GM12874 (cell line): ENCODE measurements around the gene SCART1.
A peak's percentile ranks its signal among the peaks of the same experiment; 100 is the strongest.

Experiments used
- TF ChIP-seq, protein P1 (sequence below): IDR thresholded peaks from 2 replicates; pipeline ENCODE4 v1.5.1; 2011; ENCODE audit warnings: low read depth, mild to moderate bottlenecking, control low read depth, low read length, moderate library complexity; ENCODE audit not compliant: insufficient read depth

Gene SCART1

GRCh38 chr10:133484818-133485217 is 31.1 kb downstream of the SCART1 start:
- TF ChIP-seq, protein P1, sequence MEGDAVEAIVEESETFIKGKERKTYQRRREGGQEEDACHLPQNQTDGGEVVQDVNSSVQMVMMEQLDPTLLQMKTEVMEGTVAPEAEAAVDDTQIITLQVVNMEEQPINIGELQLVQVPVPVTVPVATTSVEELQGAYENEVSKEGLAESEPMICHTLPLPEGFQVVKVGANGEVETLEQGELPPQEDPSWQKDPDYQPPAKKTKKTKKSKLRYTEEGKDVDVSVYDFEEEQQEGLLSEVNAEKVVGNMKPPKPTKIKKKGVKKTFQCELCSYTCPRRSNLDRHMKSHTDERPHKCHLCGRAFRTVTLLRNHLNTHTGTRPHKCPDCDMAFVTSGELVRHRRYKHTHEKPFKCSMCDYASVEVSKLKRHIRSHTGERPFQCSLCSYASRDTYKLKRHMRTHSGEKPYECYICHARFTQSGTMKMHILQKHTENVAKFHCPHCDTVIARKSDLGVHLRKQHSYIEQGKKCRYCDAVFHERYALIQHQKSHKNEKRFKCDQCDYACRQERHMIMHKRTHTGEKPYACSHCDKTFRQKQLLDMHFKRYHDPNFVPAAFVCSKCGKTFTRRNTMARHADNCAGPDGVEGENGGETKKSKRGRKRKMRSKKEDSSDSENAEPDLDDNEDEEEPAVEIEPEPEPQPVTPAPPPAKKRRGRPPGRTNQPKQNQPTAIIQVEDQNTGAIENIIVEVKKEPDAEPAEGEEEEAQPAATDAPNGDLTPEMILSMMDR = no peak

GRCh38 chr10:133487085-133487484 is 33.3 kb downstream of the SCART1 start:
- TF ChIP-seq, protein P1 = no peak

- TF ChIP-seq, protein P1 = no peak
Measured at GRCh38 chr10:133488354-133488753, 34.6 kb downstream of the SCART1 start.

DNA sequence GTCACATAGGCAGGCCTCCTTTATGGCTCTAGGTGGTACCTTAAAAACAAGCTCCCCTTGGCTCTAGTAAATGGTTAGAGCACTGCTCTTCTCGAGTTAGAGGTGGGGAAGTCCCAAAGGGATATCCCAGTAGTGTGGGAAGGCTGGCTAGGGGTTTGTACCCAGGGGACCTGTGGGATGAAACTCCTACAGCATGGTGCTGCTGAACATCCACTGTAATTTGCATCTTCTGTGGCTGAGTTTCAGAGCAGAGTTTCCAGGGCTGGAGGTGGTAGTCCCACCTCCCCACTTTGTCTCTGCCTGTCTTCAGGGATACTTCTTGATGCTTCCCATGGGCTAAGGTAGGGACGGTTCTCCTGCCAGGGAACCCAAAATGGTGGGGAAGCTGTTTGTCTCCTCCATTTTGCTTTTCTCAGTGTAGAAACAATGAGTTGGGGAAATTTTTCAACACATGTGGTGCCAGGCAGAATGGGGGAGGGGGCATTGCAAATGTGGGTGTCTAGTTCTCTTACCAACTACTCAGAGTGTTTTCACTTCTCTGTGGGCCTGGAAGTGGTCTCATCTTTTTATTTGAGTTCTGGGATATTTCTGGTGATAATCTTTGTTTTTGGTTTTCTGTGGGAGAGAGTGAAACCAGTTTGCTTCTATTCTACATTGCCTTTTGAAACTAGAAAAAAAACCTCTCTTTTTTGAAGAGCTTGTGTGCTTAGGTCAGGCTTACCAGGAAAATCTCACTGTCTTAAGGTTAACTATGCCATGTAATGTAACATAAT is 36.3 kb downstream of the SCART1 start:
- TF ChIP-seq, protein P1 = no peak

DNA sequence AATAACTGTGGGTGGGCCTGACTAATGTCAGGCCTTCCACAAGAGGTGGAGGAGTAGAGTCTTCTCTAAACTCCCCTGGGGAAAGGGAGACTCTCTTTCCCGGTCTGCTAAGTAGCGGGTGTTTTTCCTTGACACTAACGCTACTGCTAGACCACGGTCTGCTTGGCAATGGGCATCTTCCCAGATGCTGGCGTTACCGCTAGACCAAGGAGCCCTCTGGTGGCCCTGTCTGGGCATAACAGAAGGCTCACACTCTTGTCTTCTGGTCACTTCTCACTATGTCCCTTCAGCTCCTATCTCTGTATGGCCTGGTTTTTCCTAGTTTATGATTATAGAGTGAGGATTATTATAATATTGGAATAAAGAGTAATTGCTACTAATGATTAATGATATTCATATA is 43.6 kb downstream of the SCART1 start:
- TF ChIP-seq, protein P1 = 0 out of 2 replicates have a peak, but pooled peaks have one; percentile 13

DNA sequence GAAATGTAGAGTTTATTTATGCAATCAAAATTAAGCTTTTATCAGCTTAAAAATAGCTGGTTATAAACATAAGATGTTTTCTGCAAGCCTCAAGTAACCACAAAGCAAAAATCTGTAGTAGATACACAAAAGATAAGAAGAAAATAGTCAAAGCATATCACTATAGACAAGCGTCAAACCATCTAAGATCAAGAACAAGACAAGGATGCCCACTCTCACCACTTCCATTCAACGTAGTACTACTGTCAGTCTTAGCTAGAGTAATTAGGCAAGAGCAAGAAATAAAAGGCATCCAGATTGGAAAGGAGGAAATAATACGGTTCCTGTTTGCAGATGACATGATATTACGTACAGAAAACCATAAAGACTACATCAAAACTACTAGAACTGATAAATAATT is 56.0 kb downstream of the SCART1 start:
- TF ChIP-seq, protein P1 = no peak

- TF ChIP-seq, protein P1 = no peak
Measured at GRCh38 chr10:133511408-133511807, 57.7 kb downstream of the SCART1 start.
